GM10266 (cell line): ENCODE data around the gene TRIM29.

Experiments used
- DNase-seq: peaks from one replicate; pipeline ENCODE4 v3.0.0; 2012; ENCODE audit errors: extremely low spot score
- CTCF ChIP-seq: IDR thresholded peaks from 2 replicates; pipeline ENCODE4 v1.5.1; 2012; ENCODE audit warnings: mild to moderate bottlenecking, low read depth; ENCODE audit not compliant: control insufficient read depth, insufficient read depth; ENCODE audit errors: missing control alignments

The TRIM29 gene

GRCh38 chr11:120137611-120138521 is at the start of gene TRIM29:
Gene TRIM29, minus strand, starts transcription at chr11:120138113. Its CDS starts 82 bp downstream, at chr11:120138031.
- no peak for DNase-seq
- no peak for TF ChIP-seq CTCF

- DNase-seq, result peak; percentile 51
- no peak for TF ChIP-seq CTCF
Observed at GRCh38 chr11:120186774-120187591, 49.1 kb upstream of the TRIM29 start.

GRCh38 chr11:120186456-120186773 is 48.5 kb upstream of the TRIM29 start:
- TF ChIP-seq CTCF, result no peak
- DNase-seq, result no peak

- no peak for DNase-seq
Observed at GRCh38 chr11:120185706-120186455, 48.0 kb upstream of the TRIM29 start.

GRCh38 chr11:120184946-120185705 is 47.2 kb upstream of the TRIM29 start:
- DNase-seq, result no peak
- no peak for TF ChIP-seq CTCF

More at GRCh38 chr11:120185706-120186455, 48.0 kb upstream of the TRIM29 start:
- TF ChIP-seq CTCF, result no peak

- no peak for DNase-seq
Observed at GRCh38 chr11:120184371-120184945, 46.5 kb upstream of the TRIM29 start.

More at GRCh38 chr11:120184371-120184945, 46.5 kb upstream of the TRIM29 start:
- no peak for TF ChIP-seq CTCF
